ENCODE measurements around the gene YES1.

- no peak for TF ChIP-seq CTCF (IDR thresholded peaks at IDR 0.05; ENCODE audit: extremely low read depth in 1 of 2, insufficient read depth in 1 of 2, low read depth in 1 of 2, low read length in 2 of 2)
- TF ChIP-seq GATA2 (IDR thresholded peaks at IDR 0.05; ENCODE audit: insufficient read depth, insufficient read length, low read depth, low read length) = no peak
Measured at GRCh38 chr18:677951-678381, 134.1 kb downstream of the YES1 start.

Data from endothelial cell of umbilical vein (primary cell).